Ascending aorta (tissue), 2 donors: ENCODE data around the gene GHRHR. TPM values are rescaled to one million over a fixed set of nuclear protein-coding genes. Genes with fewer than 3 reads are reported as not detected.

ENCODE experiments used
- DNase-seq, 2 donors: peaks; one replicate each; pipeline ENCODE4 v3.0.0-alpha.2; 2019; ENCODE audit warnings: low spot score in 2 of 2
- H3K27ac ChIP-seq, 2 donors: fragments of 200-600 bp; sonication (generic); one replicate each; pipeline ENCODE4 v1.5.1; 2016 to 2017; ENCODE audit warnings: mild to moderate bottlenecking in 1 of 2
- H3K27me3 ChIP-seq: fragments of 200-600 bp; sonication (generic); one replicate; pipeline ENCODE4 v1.5.1; 2017
- H3K36me3 ChIP-seq, 2 donors: fragments of 200-600 bp; sonication (generic); one replicate each; pipeline ENCODE4 v1.5.1; 2016
- H3K4me1 ChIP-seq, 2 donors: fragments of 200-600 bp; sonication (generic); one replicate each; pipeline ENCODE4 v1.5.1; 2016 to 2017; ENCODE audit warnings: mild to moderate bottlenecking in 1 of 2
- H3K4me3 ChIP-seq, 2 donors: fragments of 200-600 bp; sonication (generic); one replicate each; pipeline ENCODE4 v1.5.1; 2016 to 2017; ENCODE audit warnings: mild to moderate bottlenecking in 1 of 2
- H3K9me3 ChIP-seq, 2 donors: fragments of 200-600 bp; sonication (generic); one replicate each; pipeline ENCODE4 v1.5.1; 2016
- intact Hi-C: fragments of 100-400 bp; cut with DNase I; formaldehyde crosslinking; loops from one replicate; pipeline ENCODE4 v1.15.1; 2023
- total RNA-seq: library from RNA; depleted of rRNA; stranded (reverse); fragments of >200 nt; gene quantifications from one replicate; pipeline ENCODE4 v1.1.0, GENCODE V29; 2016
- TF ChIP-seq, protein P1 (sequence below), 3 experiments: fragments of 200-600 bp in 2 of 3; fragments of 450-650 bp in 1 of 3; sonication (generic) in 2 of 3; IDR thresholded peaks; one replicate each; pipeline ENCODE4 v1.5.1; 2016 to 2019; ENCODE audit warnings: antibody characterized with exemption in 3 of 3, mild to moderate bottlenecking in 1 of 3, moderate library complexity in 1 of 3

Gene GHRHR
- total RNA-seq, 1 donor from 2014 or later: not detected

- intact Hi-C loops: no loop called here
- no peaks in the 10 kb centered on the region for H3K4me1 ChIP-seq
- no peaks in the 10 kb centered on the region for H3K36me3 ChIP-seq
- no peak for DNase-seq
- TF ChIP-seq, protein P1, sequence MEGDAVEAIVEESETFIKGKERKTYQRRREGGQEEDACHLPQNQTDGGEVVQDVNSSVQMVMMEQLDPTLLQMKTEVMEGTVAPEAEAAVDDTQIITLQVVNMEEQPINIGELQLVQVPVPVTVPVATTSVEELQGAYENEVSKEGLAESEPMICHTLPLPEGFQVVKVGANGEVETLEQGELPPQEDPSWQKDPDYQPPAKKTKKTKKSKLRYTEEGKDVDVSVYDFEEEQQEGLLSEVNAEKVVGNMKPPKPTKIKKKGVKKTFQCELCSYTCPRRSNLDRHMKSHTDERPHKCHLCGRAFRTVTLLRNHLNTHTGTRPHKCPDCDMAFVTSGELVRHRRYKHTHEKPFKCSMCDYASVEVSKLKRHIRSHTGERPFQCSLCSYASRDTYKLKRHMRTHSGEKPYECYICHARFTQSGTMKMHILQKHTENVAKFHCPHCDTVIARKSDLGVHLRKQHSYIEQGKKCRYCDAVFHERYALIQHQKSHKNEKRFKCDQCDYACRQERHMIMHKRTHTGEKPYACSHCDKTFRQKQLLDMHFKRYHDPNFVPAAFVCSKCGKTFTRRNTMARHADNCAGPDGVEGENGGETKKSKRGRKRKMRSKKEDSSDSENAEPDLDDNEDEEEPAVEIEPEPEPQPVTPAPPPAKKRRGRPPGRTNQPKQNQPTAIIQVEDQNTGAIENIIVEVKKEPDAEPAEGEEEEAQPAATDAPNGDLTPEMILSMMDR (IDR thresholded peaks at IDR 0.05): no peak
- no peaks in the 10 kb centered on the region for H3K27me3 ChIP-seq
- H3K27ac ChIP-seq: no peak overlapping the region
- H3K4me3 ChIP-seq: no peak overlapping the region
- no peaks in the 10 kb centered on the region for H3K9me3 ChIP-seq
Measured at GRCh38 chr7:31022117-31022516, 58.4 kb downstream of the GHRHR start.

DNA sequence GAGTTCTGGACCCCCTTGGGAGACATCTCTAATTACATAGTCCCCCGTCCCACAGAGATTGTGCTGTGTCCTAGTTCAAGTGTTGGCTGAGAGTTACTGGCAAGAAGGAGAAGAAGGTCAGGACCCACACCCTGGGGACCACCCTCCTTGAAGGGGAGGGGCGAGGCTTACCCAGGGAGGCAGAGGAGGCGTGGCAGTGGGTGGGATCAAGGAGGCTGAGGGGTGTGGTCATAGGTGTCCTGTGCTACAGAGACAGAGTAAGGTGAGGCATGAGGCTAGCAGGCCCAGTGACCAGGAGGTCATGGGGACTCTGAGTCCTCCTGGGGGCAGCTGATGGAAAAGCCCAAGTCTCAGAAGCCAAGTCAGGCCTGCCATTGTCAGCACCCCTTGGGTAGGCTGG is 59.0 kb downstream of the GHRHR start:
- DNase-seq: no peak
- TF ChIP-seq, protein P1 (IDR thresholded peaks at IDR 0.05): no peak
- Histone ChIP-seq H3K36me3 (no peaks in the 10 kb centered on the region), H3K27me3 (no peaks in the 10 kb centered on the region), H3K9me3 (no peaks in the 10 kb centered on the region), H3K27ac (no peak overlapping the region), H3K4me1 (no peaks in the 10 kb centered on the region), H3K4me3 (no peak overlapping the region)
- intact Hi-C loops: no loop called here

DNA sequence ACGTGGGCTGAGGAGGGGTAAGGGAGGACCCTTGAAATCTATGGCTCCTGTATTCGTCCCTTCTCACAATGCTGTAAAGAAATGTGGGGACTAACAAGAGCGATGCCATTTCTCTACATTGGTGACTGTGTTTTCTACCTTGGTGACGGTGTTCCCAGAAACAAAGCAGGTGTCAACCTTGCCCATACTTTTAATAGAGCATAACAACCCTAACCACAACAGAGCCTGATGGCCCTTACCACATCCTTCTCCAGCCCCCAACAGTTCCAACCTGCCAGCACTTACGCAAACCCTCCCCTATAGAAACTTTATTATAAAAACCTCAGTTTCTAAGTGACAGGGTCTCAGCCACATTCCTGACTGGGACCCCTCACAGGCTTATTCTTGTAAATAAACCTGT is 60.1 kb downstream of the GHRHR start:
- Histone ChIP-seq H3K9me3 (no peaks in the 10 kb centered on the region), H3K27ac (no peak overlapping the region), H3K4me3 (no peak overlapping the region), H3K4me1 (no peaks in the 10 kb centered on the region), H3K27me3 (no peaks in the 10 kb centered on the region), H3K36me3 (no peaks in the 10 kb centered on the region)
- intact Hi-C loops: no loop called here
- no peak for DNase-seq
- TF ChIP-seq, protein P1 (IDR thresholded peaks at IDR 0.05): no peak

DNA sequence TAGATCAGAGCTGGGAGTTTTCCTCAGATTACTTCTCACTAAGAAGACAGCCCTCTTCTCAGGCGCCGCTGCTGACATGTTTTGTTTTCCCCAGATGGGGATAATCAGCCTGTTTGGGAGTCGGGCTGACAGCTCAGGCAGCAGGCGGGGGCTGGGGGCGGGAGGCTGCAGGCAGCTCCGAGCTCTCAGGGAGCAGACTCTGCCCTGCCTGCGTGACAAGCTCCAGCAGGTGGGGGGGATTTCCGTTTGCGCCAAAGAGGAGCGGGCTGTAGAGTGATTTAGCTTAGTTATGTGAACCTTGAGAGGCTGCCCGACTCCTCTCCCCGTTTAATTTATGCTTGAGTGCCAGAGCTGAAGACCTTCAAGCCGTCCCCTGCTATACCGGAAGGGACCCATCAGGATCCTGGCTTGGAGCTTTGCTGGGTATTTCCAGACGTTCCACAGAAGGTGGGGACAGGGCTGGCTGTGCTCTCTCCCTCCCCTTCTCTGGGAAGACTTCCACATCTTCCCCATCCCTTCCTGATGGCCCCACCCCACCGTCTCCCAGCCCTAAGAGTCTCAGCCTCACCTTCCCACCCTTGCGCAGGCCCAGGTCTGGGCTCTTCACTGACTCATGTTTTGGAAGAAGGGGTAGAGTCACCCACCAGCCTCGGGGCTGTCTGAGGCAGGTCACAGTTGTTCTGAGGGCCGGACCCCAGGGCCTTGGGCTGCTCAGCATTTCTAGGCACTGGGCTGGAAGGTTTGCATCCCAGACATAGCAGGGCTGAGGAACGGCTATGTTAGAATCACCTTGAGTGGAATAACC is 63.6 kb downstream of the GHRHR start:
- no peak for DNase-seq
- intact Hi-C loops: no loop called here
- Histone ChIP-seq H3K27me3 (no peaks in the 10 kb centered on the region), H3K4me1 (no peaks in the 10 kb centered on the region), H3K27ac (no peak overlapping the region), H3K36me3 (no peaks in the 10 kb centered on the region), H3K4me3 (no peak overlapping the region), H3K9me3 (no peaks in the 10 kb centered on the region)
- TF ChIP-seq, protein P1 (IDR thresholded peaks at IDR 0.05): no peak

GRCh38 chr7:31028006-31028405 is 64.3 kb downstream of the GHRHR start:
- DNase-seq: no peak
- TF ChIP-seq, protein P1 (IDR thresholded peaks at IDR 0.05): no peak
- Histone ChIP-seq H3K9me3 (no peaks in the 10 kb centered on the region), H3K4me3 (no peak overlapping the region), H3K27me3 (no peaks in the 10 kb centered on the region), H3K36me3 (no peaks in the 10 kb centered on the region), H3K27ac (no peak overlapping the region), H3K4me1 (no peaks in the 10 kb centered on the region)
- intact Hi-C loops: no loop called here
